ENCODE results near the gene CEL.
"Not testable (repeated sequence)": the region's sequence is repeated elsewhere in the genome, so short reads cannot be mapped to it uniquely, and the experiment has no call there.

The CEL gene

GRCh38 chr9:133061764-133062145 is at the start of gene CEL:
Gene CEL, plus strand, starts transcription at chr9:133061981. Its CDS starts 22 bp downstream, at chr9:133062003.
- not testable (repeated sequence) for DNase-seq

GRCh38 chr9:133014696-133015095 is 47.1 kb upstream of the CEL start:
- DNase-seq: no peak

- DNase-seq: peak; percentile 77
Observed at GRCh38 chr9:133023117-133023890, 38.5 kb upstream of the CEL start.

GRCh38 chr9:133026426-133026825 is 35.4 kb upstream of the CEL start:
- DNase-seq: no peak

- DNase-seq: no peak
Observed at GRCh38 chr9:133027134-133027533, 34.6 kb upstream of the CEL start.

- no peak for DNase-seq
Observed at GRCh38 chr9:133028221-133028620, 33.6 kb upstream of the CEL start.

- no peak for DNase-seq
Observed at GRCh38 chr9:133029994-133030316, 31.8 kb upstream of the CEL start.

GRCh38 chr9:133030317-133031129 is 31.3 kb upstream of the CEL start, which contains the start of gene GTF3C5:
Gene GTF3C5, plus strand, starts transcription at chr9:133030997. Its CDS starts 15 bp downstream, at chr9:133031012.
- peak; percentile 97 for DNase-seq

- DNase-seq: no peak
Observed at GRCh38 chr9:133031130-133031422, 30.7 kb upstream of the CEL start.

- DNase-seq: no peak
Observed at GRCh38 chr9:133031496-133031911, 30.3 kb upstream of the CEL start.

- DNase-seq: peak; percentile 37
Observed at GRCh38 chr9:133032171-133032570, 29.6 kb upstream of the CEL start.

- no peak for DNase-seq
Observed at GRCh38 chr9:133035669-133036068, 26.1 kb upstream of the CEL start.

- DNase-seq: no peak
Observed at GRCh38 chr9:133037775-133038515, 23.8 kb upstream of the CEL start.

GRCh38 chr9:133040892-133041479 is 20.8 kb upstream of the CEL start:
- peak; percentile 81 for DNase-seq

GRCh38 chr9:133041958-133042357 is 19.8 kb upstream of the CEL start:
- DNase-seq: no peak

- DNase-seq: no peak
Observed at GRCh38 chr9:133042676-133043075, 19.1 kb upstream of the CEL start.

- no peak for DNase-seq
Observed at GRCh38 chr9:133043449-133044035, 18.2 kb upstream of the CEL start.

GRCh38 chr9:133044125-133044524 is 17.7 kb upstream of the CEL start:
- DNase-seq: no peak

GRCh38 chr9:133044661-133045060 is 17.1 kb upstream of the CEL start:
- no peak for DNase-seq

- no peak for DNase-seq
Observed at GRCh38 chr9:133045132-133045531, 16.6 kb upstream of the CEL start.

- DNase-seq: no peak
Observed at GRCh38 chr9:133046196-133046899, 15.4 kb upstream of the CEL start.

- no peak for DNase-seq
Observed at GRCh38 chr9:133046900-133047295, 14.9 kb upstream of the CEL start.
